D341Med (cell line): ENCODE data around the gene GPBP1.
"Not testable (repeated sequence)": the region's sequence is repeated elsewhere in the genome, so short reads cannot be mapped to it uniquely, and the experiment has no call there.

Source experiments
- DNase-seq: peaks from one replicate; pipeline ENCODE4 v3.0.0; 2012; ENCODE audit warnings: low spot score

Gene GPBP1, protein sequence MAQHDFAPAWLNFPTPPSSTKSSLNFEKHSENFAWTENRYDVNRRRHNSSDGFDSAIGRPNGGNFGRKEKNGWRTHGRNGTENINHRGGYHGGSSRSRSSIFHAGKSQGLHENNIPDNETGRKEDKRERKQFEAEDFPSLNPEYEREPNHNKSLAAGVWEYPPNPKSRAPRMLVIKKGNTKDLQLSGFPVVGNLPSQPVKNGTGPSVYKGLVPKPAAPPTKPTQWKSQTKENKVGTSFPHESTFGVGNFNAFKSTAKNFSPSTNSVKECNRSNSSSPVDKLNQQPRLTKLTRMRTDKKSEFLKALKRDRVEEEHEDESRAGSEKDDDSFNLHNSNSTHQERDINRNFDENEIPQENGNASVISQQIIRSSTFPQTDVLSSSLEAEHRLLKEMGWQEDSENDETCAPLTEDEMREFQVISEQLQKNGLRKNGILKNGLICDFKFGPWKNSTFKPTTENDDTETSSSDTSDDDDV

DNA sequence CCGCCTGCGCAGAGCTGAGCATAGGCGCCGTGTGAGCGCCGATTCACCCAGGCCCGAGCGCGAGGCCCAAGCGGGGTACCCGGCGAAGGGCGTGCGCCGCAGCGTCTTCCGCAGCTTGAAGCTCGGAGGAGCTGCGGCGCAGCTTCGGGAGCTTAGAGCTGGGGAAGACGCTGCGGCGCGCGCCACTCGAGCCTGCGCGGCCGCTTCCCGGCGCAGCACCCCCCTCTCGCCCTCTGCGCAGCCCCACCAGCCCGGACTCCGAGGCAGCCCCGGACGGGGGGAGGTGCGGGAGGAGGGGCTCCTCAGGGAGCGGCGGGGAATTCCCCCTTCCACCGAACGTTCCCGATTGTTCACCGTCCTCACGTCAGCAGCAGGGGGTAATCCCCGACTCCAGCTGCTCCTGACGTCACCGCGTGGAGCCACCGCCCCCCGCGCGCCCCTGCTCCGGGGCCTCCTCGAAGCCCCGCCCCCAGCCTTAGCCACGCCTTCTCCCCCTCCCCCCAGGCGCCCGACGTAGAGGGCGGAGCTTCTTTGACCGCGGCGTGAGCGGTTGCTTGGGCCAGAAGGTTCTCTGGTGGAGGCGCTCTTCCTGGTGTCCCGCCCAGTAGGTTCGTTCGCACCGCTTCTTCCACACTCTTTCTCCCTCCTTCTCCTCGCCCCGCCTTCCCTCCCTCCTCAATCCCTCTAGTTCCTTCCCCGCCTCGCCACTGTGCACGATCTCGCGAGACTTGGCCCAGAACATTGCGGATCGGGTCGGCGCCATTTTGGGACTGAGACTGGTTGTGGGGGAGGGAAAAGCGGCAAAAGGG is at the start of gene GPBP1:
Gene GPBP1, plus strand, starts transcription at position 741 of the 809 bp plus-strand sequence. CDS start 40,072 bp downstream, outside the sequence.
- DNase-seq: peak; percentile 96

DNA sequence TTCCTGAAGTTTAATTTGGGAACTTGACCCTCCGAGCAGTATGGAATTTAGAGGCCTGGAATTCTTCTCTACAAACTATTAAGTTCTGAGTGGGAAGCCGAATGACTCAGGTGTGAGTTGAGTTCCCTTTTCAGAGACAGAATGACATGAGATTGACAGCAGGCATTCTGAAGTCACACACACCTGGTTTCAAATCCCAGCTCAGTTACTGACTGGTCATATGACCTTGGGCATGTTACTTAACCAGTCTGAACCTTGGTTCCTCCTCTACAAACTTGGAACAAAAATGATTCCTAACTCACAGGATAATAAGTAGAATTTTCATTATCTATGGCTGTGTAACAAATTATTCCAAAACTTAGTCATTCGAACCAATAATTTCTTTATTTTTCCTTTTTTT is 45.5 kb upstream of the GPBP1 start:
- DNase-seq: no peak

DNA sequence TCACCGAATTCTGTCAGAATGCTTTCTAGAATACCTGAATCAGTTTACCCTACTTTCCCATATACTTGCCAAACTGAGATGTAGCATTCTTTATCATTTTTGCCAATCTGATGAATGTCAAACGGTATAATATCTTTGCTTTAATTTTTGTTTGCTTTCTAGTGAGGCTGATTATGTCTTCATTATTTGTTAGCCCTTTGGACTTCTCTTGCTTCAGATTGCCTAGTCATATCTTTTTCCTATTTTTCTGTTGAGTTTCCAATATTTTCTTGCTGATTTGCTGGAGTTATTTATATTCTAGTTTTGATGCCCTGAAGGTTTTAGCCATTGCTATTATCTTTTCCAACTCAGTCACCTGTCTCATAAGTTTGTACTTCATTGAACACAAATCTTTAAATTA is 40.3 kb upstream of the GPBP1 start:
- DNase-seq: no peak

DNA sequence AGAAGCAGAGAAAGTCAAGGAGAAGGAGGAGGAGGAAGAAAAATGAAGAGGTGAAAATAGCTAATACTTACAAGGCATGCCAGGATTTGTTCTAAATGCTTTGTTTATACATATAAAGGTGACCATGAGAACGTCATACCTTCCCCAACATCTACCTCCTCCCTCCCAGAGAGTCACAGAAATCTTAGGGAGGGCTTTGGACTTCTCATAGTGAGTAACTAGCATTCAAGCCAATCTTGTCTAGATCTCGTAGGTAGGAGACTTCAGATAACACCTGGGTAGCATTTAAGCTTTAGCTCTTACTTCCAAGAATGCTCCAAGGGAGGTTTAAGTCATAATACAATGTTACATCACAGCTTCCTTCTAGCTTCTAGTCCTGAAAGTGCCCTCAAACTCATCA is 36.5 kb upstream of the GPBP1 start:
- no peak for DNase-seq

DNA sequence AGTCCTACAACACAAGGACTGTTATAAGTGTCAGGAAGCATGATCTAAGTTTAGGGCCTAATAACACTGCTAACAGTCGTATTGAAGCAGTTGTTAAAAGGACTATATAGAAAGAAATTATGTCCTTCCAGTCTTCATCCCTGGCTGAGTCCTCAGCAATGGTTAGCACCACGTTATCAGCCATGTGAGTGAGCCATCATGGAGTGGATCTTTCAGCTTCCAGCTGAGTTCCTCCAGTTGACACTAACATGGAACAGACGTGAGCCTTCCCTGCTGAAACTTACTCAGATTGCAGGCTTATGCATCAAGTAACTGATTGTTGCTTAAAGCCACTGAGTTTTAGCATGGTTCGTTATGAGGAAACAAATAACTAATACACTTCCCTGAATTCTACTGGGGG is 21.5 kb upstream of the GPBP1 start:
- DNase-seq: no peak

DNA sequence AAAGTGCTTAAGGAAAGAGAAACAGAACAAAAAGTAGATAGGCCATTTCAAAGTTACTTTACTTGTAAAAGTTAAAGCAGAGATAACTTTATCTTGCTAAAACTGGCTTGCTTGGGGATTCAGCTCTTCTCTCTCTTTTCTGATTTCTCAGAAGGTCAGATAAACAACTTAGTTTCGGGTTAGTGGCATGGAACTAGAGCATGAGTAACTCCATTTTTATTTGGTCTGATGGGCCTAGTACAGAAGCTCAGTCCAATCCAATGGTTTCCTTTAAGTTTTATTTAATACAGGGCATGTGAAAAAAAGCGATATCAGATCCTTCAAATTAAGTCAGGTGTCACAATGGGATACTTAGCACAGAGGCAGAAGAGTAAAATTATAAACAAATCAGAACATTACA is 18.8 kb upstream of the GPBP1 start:
- no peak for DNase-seq

DNA sequence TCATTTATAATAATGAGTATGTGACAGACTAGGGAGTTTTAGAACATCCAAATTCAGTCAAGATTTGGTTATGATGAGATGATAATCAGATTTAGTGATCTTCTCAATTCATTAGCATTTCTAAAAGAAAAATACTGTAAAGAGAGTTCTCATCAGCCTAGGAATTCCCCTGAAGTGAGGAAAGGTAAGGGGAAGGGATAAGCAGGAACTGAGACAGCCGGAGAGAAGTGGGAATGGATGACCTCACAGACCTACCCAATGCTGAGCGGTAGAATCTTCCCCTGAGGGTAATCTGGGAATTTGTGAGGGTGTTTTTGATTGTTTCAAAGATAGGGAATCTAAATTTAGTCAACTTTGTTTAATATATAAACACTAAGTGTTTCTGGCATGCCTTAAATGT is 16.7 kb upstream of the GPBP1 start:
- DNase-seq: no peak

DNA sequence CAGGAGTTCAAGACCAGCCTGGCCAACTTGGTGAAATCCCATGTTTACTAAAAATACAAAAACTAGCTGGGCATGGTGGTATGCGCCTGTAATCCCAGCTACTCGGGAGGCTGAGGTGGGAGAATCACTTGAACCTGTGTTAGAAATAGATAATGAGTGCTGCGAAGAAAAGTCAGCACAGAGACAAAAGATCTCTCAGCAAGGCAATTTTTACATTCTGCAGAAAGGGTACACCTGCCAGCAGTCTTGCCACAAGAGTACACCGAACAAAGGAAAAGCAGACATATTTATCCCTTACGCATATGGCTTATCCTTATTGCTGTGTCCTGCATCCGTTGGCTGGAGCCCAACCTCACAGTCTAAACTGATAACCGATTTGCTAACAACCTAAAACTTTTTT is 16.2 kb upstream of the GPBP1 start:
- no peak for DNase-seq

DNA sequence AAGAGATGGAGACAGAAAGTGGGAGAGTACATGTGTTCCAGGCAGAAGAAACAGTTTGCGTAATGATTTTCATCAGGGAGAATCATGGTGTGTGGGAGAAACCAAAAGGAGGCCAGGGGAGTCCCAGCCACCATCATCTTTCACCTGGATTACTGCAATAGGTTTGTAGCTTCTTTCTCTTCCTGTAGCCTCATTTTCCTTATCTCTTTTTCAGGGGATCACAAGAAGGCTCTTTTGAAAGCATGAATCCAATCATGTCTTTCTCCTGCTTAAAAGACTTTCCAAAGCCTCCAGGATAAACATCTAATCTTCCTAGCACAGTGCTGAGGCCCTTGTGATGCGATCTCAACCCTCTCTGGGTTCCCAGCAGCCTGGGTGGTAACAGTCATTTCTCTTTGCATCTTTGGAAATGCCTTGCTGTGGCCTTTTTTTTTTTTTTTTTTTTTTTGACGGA is 10.3 kb upstream of the GPBP1 start:
- DNase-seq: no peak

DNA sequence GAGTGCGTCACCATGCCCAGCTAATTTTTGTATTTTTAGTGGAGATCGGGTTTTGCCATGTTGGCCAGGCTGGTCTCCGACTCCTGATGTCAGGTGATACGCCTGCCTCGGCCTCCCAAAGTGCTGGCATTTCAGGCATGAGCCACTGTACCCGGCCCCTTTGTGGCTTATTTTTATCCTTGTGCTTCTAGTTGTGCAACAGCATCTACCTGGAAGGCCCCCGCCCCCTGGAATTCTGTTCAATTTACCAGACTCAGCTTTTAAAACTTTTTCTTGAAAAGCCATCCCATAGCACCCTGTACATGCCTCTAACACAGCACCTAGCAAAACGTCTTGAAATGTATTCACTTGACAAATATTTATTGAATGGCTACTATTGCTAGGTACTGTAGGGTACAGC is 9.7 kb upstream of the GPBP1 start:
- no peak for DNase-seq

DNA sequence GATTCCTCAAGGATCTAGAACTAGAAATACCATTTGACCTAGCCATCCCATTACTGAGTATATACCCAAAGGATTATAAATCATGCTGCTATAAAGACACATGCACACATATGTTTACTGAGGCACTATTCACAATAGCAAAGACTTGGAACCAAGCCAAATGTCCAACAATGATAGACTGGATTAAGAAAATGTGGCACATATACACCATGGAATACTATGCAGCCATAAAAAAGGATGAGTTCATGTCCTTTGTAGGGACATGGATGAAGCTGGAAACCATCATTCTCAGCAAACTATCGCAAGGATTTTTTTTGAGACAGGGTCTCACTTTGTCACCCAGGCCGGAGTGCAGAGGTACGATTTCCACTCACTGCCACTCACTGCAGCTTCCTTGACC is 8.7 kb upstream of the GPBP1 start:
- not testable (repeated sequence) for DNase-seq

DNA sequence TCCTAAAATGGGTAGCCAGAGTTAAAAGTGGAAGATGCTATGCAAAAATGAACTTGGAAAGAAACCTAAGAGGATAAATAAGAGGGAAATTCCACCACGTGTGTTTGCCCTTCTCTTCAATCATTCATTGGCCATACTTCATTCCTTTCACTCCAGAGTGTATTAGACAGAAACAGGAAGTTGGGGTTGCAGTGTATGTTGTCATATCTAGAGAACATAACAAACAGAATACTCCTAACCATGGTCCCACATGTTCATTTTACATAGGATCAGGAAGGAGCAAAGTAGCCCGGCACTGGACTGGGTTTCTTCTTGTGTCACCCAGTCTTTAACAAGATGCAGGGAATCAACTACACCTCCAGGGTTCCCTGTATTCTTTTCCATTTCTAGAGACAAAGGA is 7.6 kb upstream of the GPBP1 start:
- no peak for DNase-seq

DNA sequence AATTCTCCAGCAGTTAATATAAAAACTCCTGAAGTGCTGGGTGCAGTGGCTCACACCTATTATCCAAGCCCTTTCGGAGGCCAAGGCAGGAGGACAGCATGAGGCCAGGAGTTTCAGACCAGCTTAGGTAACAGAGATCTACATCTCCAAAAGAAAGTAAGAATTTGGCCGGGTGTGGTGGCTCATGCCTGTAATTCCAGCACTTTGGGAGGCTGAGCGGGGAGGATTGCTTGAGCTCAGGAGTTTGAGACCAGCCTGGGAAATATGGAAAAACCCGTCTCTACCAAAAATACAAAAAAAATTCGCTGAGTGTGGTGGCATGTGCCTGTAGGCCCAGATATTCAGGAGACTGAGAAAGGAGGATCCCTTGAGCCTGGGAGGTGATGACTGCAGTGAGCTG is 6.7 kb upstream of the GPBP1 start:
- DNase-seq: no peak

DNA sequence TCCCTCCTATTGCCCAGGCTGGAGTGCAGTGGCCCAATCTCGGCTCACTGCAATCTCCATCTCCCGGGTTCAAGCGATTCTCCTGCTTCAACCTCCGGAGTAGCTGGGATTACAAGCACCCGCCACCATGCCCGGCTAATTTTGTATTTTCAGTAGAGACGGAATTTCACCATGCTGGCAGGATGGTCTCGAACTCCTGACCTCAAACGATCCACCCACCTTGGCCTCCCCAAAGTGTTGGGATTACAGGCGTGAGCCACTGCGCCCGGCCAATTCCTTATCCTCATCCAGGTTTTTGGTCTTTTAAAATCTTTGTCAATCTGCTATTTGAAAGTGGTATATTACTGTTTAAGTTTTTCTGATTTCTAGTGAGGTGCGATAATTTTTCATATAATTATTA is 3.7 kb upstream of the GPBP1 start:
- DNase-seq: not testable (repeated sequence)

DNA sequence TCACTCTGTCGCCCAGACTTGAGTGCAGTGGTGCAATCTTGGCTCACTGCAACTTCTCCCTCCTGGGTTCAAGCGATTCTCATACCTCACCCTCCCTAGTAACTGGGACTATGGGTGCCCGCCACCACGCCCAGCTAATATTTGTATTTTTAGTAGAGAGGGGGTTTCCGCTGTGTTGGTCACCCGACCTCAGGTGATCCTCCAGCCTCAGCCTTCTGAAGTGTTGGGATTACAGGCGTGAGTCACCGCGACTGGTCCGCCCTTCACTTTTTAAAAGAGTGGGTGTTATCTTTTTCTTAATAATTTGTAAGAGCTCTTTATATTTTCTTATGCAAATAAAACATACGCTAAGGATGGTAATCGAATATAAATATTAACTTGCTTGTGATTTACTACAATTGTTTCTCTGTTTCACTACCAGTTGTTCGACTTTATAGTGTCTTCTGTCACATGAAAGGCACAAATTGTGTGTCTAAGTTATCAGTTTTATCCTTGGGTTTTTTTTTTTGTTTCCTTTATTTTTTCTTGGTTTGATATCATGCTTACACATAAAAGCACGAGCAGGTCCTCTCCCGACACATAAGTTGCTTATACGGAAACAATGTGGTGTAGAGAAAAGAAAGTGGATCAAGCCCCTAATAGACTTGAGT is 1.9 kb upstream of the GPBP1 start:
- no peak for DNase-seq

DNA sequence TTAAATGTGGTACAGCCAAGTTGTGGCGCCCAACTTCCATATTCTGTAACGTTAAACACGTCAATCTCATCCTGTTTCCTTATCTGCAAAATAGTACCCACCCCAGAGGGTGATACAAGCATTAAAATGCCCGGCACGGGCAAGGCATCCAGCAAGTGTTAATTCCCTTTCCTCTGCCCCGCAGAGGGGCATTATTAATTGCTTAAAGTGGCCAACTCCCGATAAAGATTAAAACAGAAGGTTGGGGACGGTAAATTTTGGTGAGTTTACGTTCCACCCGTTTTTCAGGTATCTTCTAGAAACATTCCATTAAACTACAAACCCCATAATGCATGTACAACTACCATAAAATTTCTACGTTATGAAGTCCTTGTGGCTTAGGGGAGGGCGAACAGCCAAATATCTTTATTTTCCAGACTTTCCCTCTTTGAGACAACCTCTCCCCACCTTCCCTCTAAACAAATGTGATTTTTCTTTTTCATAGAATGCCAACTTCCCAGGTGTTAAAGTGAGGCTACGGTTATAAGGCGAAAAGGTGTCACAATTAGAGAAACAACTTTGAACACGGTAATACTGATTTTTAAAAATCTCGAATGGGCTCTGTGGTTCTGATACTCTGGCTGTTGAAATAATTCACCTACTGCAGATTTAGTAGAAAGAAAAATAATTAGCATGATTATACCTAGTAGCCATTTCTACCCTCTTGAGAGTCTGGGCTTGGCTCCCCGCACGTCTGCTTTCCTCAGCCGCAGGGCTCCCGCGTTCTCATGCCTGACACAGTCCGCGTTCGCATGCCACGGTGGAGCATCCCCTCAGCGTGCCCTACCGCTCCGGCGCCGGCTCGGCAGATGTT is 1.2 kb upstream of the GPBP1 start:
- DNase-seq: peak; percentile 26

DNA sequence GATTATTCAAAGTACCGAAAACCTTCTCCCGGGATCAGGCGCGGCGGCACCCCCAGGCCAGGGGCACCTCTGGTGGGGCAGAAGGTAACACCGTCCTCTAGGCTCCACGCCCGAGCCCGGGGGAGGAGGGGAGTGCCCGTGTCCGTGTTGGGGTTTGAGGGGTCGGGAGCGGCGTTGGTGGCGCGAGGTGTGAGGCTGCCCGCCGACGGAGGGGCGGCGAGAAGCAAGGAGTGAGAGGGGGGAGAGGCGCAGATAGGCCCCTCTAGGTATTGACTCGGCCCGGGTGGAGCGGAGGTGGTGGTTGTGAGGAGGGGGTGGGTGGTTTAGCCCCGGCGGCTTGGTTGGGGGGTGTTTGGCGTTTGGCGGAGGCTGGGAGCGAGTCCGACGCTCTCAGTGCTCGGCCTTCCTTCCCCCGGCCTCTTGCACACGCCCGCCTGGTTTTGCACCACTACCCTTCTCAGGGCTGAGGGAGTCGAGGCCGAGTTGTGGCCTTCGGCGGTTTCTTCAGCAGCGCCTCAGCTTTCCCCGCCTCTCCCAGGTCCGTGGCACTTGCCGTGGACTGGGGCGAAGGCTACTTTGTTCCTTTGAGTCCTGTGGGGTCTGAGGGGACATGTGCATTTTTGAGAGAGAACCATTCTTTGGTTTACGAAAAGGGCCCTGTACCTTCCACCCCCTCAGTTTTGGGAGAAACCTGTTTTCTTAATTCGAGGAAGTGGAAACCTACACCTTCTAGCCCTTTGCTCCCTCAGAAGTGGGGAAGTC is 450 bp downstream of the GPBP1 start:
- no peak for DNase-seq

DNA sequence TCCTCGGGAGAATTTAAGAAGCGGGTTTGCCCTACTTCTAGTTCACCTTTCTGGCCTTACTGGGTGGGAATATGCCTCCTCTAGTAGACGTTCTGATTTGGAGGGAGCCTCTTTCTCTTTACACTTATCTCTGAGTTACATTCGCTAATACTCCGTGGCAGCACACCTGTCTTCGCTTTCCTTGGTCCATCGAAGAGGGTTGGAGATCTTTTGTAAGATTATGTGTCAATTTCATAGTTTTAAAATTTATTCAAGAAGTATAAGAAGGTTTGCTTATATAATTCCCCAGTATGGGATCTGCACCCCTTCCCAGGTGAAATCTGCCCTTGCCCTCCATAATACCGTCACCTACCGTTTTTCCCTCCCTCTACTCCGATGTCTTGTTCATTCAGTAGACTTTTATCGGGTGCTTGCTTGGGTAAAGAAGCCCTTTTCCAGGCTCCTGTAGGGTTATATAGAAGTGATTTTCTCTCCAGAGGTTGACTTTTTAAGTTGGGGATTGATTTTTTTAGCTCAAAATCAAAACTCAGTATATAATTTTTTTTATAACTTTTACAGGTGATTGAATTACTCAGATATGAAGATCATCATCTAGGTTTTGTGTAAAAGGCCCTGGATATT is 1.1 kb downstream of the GPBP1 start:
- no peak for DNase-seq

DNA sequence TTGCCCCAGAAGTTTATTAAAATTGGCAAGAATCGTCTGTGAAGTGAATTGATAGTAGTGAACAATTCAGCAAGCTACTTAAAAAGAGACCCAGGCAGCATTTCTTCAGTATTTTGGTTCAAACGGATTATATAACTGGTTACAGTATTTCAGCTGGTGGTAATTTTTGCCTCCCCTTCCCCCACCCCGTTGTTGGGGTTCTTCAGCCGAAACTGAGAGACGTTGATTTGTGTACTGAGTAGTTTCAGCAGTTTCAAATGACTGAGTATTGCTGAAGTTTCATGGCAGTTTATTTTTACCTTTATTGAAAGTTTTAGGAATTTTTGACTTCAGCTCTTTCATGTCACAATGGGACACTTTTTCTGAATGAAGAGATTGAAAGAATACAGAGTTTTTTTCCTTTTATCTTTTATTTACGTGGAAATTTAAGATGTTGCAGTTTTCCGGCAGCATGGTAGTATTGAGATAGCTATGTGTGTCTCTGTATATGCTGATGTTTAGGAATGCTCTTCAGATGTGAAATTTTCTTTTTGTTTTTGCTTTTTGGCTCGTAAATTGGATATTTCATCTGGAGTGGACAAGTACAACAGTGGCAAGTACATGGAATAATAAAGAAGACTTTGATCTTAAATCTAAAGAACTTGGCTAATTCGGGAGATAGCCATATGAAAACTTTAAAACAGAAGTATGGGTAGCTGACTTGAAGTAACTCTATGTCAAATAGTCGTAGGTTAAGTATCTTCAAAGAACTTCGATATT is 1.9 kb downstream of the GPBP1 start:
- DNase-seq: no peak

DNA sequence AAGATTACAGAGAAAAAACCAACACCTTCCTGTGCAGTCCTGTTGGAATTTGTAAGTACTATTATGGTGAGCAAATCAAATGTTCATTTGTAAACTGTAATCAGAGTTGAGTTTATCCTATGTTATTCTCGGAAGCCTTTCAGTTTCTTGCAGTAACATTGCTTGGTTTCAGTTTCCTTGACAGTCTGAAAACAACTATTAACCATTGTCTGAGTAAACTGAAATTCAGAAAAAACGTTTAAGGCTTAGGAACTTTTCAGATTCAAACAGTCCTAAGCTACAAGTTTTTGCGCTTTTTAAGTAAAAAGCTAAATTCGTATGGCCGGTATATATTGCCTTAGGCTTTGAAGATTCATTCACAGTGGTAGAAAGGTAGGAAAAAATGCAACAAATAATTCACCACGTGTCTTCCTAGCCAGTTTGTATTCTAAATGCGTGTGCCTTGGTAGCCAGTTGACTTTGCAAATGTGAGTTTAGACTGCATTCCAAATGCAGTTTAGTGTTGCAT is 2.5 kb downstream of the GPBP1 start:
- DNase-seq: no peak
